ENCODE measurements around the gene DYNC1I1.

GRCh38 chr7:95963446-95963990, 191.2 kb downstream of the DYNC1I1 start:
- TF ChIP-seq EZH2phosphoT487 (IDR thresholded peaks at IDR 0.05; ENCODE audit: insufficient read depth, low read depth) = no peak
- TF ChIP-seq EZH2 (IDR thresholded peaks at IDR 0.05; ENCODE audit: insufficient read depth, poor library complexity, severe bottlenecking) = no peak
